ENCODE results near the gene CERT1. TPM values are rescaled to one million over a fixed set of nuclear protein-coding genes. Genes with fewer than 3 reads are reported as not detected.

Gene CERT1
- total and polyA plus RNA-seq, 2 donors (not counting 3 experiments of a cell fraction or from before 2014, with no cell fraction given): 8.0 to 21.3 TPM

GRCh38 chr5:75471193-75471592 is 40.2 kb downstream of the CERT1 start:
- CTCF ChIA-PET: no interaction called here
- H3K27ac ChIP-seq (ENCODE audit: insufficient read depth, low read depth, low read length): no peak overlapping the region
- POLR2A ChIA-PET: no interaction called here
- H3K9me1 ChIP-seq (replicated peaks; ENCODE audit: control insufficient read depth, extremely low read depth, insufficient read depth, low read length): no peaks in the 10 kb centered on the region
- peaks cover 3% of the 10 kb centered on the region for H4K20me1 ChIP-seq (replicated peaks; ENCODE audit: control insufficient read depth, extremely low read depth, insufficient read depth, low read length)
- H3K4me2 ChIP-seq (ENCODE audit: insufficient read depth, low read length): no peak overlapping the region
- peaks cover 27% of the 10 kb centered on the region for H3K79me2 ChIP-seq (ENCODE audit: control insufficient read depth, insufficient read depth, low read length)
- intact Hi-C loops (cut with micrococcal nuclease): no loop called here
- DNase-seq (ENCODE audit: low read depth, low spot score): no peak
- no peaks in the 10 kb centered on the region for H3K4me1 ChIP-seq (ENCODE audit: control insufficient read depth, extremely low read depth, insufficient read depth, low read length)
- TF ChIP-seq CTCF (IDR thresholded peaks at IDR 0.05; ENCODE audit: extremely low read depth in 1 of 2, insufficient read depth in 1 of 2, low read depth in 1 of 2, low read length in 2 of 2): no peak
- no peak for TF ChIP-seq POLR2AphosphoS5 (IDR thresholded peaks at IDR 0.05; ENCODE audit: insufficient read depth, low read depth, low read length)
- TF ChIP-seq EZH2 (IDR thresholded peaks at IDR 0.05; ENCODE audit: borderline replicate concordance, low read depth, low read length, severe bottlenecking): no peak
- TF ChIP-seq, protein P1, sequence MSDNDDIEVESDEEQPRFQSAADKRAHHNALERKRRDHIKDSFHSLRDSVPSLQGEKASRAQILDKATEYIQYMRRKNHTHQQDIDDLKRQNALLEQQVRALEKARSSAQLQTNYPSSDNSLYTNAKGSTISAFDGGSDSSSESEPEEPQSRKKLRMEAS (IDR thresholded peaks at IDR 0.05; ENCODE audit: insufficient read depth, insufficient read length): no peak
- TF ChIP-seq FOS (IDR thresholded peaks at IDR 0.05; ENCODE audit: borderline replicate concordance, insufficient read depth, low read length): no peak
- TF ChIP-seq JUN (IDR thresholded peaks at IDR 0.05; ENCODE audit: borderline replicate concordance, insufficient read depth, insufficient read length, low read depth): no peak
- TF ChIP-seq MYC (IDR thresholded peaks at IDR 0.05; ENCODE audit: low read depth, low read length): no peak
- TF ChIP-seq GATA2 (IDR thresholded peaks at IDR 0.05; ENCODE audit: insufficient read depth, insufficient read length, low read depth, low read length): no peak
- no peak for TF ChIP-seq POLR2A (IDR thresholded peaks at IDR 0.05; ENCODE audit: low read depth, low read length)
- FAIRE-seq: no peak
- H3K9me3 ChIP-seq (replicated peaks; ENCODE audit: control insufficient read depth, insufficient read depth, low read length): no peaks in the 10 kb centered on the region
- no TSS peak for BruUV-seq (replicated peaks)
- no peaks in the 10 kb centered on the region for H3K36me3 ChIP-seq (ENCODE audit: control insufficient read depth in 2 of 2, extremely low read depth in 1 of 2, insufficient read depth in 2 of 2, low read length in 2 of 2)
- no peak overlapping the region for H3K4me3 ChIP-seq (replicated peaks in 1 of 3; ENCODE audit: insufficient read depth in 1 of 3, low read depth in 1 of 3, low read length in 3 of 3)
- no peak overlapping the region for H3K9ac ChIP-seq (replicated peaks; ENCODE audit: extremely low read depth, insufficient read depth, low read length)
- no peaks in the 10 kb centered on the region for H3K27me3 ChIP-seq (ENCODE audit: control insufficient read depth in 2 of 2, insufficient read depth in 2 of 2, low read length in 2 of 2)
- no peak overlapping the region for H2AFZ ChIP-seq (ENCODE audit: low read depth, low read length)
- dilution Hi-C loops (cut with MboI; ENCODE audit: extremely low pct_ligation_motif_present, low sequenced_read_pairs): no loop called here

Measured in endothelial cell of umbilical vein (primary cell).